Gastrocnemius medialis (tissue), 4 donors: ENCODE measurements around the gene MIB2. TPM values are rescaled to one million over a fixed set of nuclear protein-coding genes. Genes with fewer than 3 reads are reported as not detected.

Source experiments
- ATAC-seq, 2 donors: fragments of 150-250 bp; one replicate each; pipeline ENCODE4 v1.9.1; 2016
- DNase-seq, 2 donors: peaks; one replicate each; pipeline ENCODE4 v3.0.0-alpha.2; 2019
- H3K27ac ChIP-seq, 4 donors: fragments of 200-600 bp; sonication (generic); 1 replicate in 1 of 4; 2 replicates in 3 of 4; pipeline ENCODE4 v1.5.1; 2016 to 2018; ENCODE audit warnings: mild to moderate bottlenecking in 2 of 4, moderate library complexity in 1 of 4
- H3K27me3 ChIP-seq, 3 donors: fragments of 200-600 bp; sonication (generic) in 2 of 3; 1 replicate in 1 of 3; 2 replicates in 2 of 3; pipeline versions ENCODE4 v1.5.1 to v1.6.0; 2016 to 2019; ENCODE audit warnings: mild to moderate bottlenecking in 1 of 3, moderate library complexity in 1 of 3
- H3K36me3 ChIP-seq, 2 donors: fragments of 200-600 bp; sonication (generic) in 1 of 2; one replicate each; pipeline ENCODE4 v1.5.1; 2017 to 2018
- H3K4me1 ChIP-seq, 2 donors: fragments of 200-600 bp; sonication (generic) in 1 of 2; one replicate each; pipeline ENCODE4 v1.5.1; 2016 to 2017; ENCODE audit warnings: mild to moderate bottlenecking in 2 of 2
- H3K4me3 ChIP-seq, 4 donors: fragments of 200-600 bp; sonication (generic) in 3 of 4; 1 replicate in 1 of 4; 2 replicates in 3 of 4; pipeline ENCODE4 v1.5.1; 2016 to 2019; ENCODE audit warnings: mild to moderate bottlenecking in 2 of 4
- H3K9me3 ChIP-seq, 3 donors: fragments of 200-600 bp; sonication (generic) in 2 of 3; 1 replicate in 1 of 3; 2 replicates in 2 of 3; pipeline ENCODE4 v1.5.1; 2016 to 2019
- POLR2A ChIP-seq, 2 donors: fragments of 450-650 bp; IDR thresholded peaks; one replicate each; pipeline ENCODE4 v1.6.1; 2017; ENCODE audit warnings: antibody characterized with exemption in 2 of 2, mild to moderate bottlenecking in 2 of 2, moderate library complexity in 2 of 2
- in situ Hi-C, 4 donors: fragments of 200-750 bp; cut with MboI; loops; one replicate each; pipeline versions ENCODE4 v1.15.0 to v1.8.0; 2017; ENCODE audit warnings: low sequenced_read_pairs in 4 of 4
- intact Hi-C: fragments of 100-400 bp; cut with DNase I; formaldehyde crosslinking; loops from one replicate; pipeline ENCODE4 v1.15.1; 2023; ENCODE audit warnings: low total_unique reads
- total RNA-seq, 4 donors: library from RNA; depleted of rRNA; stranded (reverse); fragments of >200 nt; gene quantifications; one replicate each; pipeline versions ENCODE4 v1.1.0 to v1.2.3, GENCODE V29; 2016
- TF ChIP-seq, protein P1 (sequence below), 5 experiments: fragments of 450-650 bp in 3 of 5; fragments of 200-600 bp in 2 of 5; sonication (generic) in 2 of 5; IDR thresholded peaks in 4 of 5; conservative IDR thresholded peaks in 1 of 5; 1 replicate in 4 of 5; 2 replicates in 1 of 5; pipeline ENCODE4 v1.5.1; 2016 to 2019; ENCODE audit warnings: antibody characterized with exemption in 5 of 5, mild to moderate bottlenecking in 3 of 5, moderate library complexity in 3 of 5

The MIB2 gene
- total RNA-seq, result 100 to 1,000 TPM in 2 of 4 donors, 10 to 100 TPM in 2; 66.4 to 154 (median 117) TPM

DNA sequence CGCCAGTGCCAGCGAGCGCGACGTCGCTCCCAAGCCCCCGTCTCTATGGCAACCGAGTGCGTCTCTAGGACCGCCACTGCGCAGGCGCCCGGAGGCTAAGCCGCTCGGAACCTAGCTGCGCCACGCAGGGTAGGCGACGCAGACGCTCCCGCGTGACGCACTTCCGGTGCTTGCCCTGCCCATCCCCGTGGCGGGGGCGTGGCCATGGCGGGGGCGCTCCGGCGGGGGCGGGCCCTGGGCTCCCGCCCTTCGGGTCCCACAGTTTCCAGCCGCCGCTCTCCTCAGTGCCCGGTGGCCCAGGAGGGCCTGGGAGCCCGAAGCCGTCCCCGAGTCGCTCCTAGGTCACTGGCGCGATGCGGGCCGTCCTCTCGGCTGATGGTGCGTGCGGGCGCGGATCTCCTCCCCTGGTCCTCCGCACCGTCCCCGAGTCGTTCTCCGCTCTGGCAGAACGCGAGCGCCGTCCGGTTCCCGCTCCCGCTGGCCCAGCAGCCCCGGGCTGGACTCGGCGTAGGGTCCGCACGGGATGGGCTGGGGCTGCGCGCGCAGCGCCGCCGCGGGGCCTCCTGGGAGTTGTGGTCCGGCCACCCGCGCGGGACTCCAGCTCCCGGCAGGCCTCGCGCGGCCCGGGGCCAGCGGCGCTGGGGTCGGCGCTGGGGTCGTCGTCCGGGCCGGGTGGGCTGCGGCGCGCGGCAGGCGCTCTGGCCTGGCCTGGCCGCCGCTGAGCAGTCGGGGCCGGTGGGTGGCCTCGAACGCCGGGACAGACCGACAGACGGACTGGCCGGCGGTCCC, at the start of gene MIB2:
Gene MIB2, plus strand, starts transcription at position 245 of the 789 bp plus-strand sequence. CDS start 7,953 bp downstream, outside the sequence.
- ATAC-seq, result peak; percentile 83 to 89
- Histone ChIP-seq H3K4me1 (peaks cover 41 to 42% of the 10 kb centered on the region in 2 donors), H3K27ac (peak within 1 kb of the TSS; percentile 98 to 100 (median 100)), H3K36me3 (peaks cover 0 to 6% of the 10 kb centered on the region in 2 donors), H3K4me3 (peak within 1 kb of the TSS; percentile 82 to 99 (median 89)), H3K27me3 (no peaks in the 10 kb centered on the region), H3K9me3 (no peaks in the 10 kb centered on the region)
- TF ChIP-seq POLR2A (IDR thresholded peaks at IDR 0.05), result peak; percentile 86 to 90
- TF ChIP-seq, protein P1, sequence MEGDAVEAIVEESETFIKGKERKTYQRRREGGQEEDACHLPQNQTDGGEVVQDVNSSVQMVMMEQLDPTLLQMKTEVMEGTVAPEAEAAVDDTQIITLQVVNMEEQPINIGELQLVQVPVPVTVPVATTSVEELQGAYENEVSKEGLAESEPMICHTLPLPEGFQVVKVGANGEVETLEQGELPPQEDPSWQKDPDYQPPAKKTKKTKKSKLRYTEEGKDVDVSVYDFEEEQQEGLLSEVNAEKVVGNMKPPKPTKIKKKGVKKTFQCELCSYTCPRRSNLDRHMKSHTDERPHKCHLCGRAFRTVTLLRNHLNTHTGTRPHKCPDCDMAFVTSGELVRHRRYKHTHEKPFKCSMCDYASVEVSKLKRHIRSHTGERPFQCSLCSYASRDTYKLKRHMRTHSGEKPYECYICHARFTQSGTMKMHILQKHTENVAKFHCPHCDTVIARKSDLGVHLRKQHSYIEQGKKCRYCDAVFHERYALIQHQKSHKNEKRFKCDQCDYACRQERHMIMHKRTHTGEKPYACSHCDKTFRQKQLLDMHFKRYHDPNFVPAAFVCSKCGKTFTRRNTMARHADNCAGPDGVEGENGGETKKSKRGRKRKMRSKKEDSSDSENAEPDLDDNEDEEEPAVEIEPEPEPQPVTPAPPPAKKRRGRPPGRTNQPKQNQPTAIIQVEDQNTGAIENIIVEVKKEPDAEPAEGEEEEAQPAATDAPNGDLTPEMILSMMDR (IDR thresholded peaks at IDR 0.05 in 4 of 5, conservative IDR thresholded peaks at IDR 0.05 in 1 of 5), result peak in 1 of 5 experiments; percentile 16
- in situ Hi-C loops (no loop called here), intact Hi-C loops (loop anchor here (1.0 to 5.0 kb wide), 4 partner anchors 41 to 144 kb away; partner anchors contain the start of genes ATAD3A, ATAD3B, CDK11B and SSU72)
- peak; percentile 91 to 92 for DNase-seq

DNA sequence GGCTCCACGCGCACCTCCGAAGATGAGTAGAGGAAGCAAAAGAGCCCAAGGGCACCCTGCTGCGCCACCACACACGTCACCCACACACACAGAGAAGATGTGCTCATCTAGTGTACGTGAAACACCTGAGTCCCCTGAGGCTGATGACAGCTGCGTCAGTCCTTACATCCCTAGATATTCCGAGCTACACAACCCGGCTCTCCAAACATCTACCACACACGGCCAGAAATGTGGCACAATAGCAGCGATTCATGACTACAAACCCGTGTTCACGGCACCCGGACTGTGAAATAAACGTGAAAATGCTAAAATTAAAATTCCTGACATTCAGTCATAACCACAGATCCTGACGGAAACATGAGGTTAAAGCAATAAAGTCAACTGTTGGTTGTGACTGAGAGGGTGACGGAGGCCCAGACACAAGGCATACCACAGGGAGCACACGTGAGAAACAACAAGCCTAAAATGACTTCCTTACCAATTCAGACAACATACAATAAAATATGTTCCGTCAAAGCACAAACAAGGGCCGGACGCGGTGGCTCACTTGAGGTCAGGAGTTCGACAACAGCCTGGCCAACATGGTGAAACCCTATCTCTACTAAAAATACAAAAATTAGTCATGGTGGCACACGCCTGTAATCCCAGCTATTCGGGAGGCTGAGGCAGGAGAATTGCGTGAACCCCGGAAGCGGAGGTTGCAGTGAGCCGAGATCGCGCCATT, 48.0 kb upstream of the MIB2 start:
- Histone ChIP-seq H3K4me3 (peak overlapping the region in 2 of 4 donors; percentile 3 to 7), H3K27me3 (no peaks in the 10 kb centered on the region), H3K4me1 (peaks cover 56 to 59% of the 10 kb centered on the region in 2 donors), H3K27ac (peak overlapping the region; percentile 84 to 91 (median 86)), H3K36me3 (peaks cover 3 to 24% of the 10 kb centered on the region in 2 donors), H3K9me3 (no peaks in the 10 kb centered on the region)
- TF ChIP-seq POLR2A (IDR thresholded peaks at IDR 0.05), result peak in 1 of 2 donors; percentile 23
- TF ChIP-seq, protein P1 (IDR thresholded peaks at IDR 0.05 in 4 of 5, conservative IDR thresholded peaks at IDR 0.05 in 1 of 5), result no peak
- peak; percentile 50 to 84 for ATAC-seq
- in situ Hi-C loops (no loop called here), intact Hi-C loops (no loop called here)
- DNase-seq, result peak in 1 of 2 donors; percentile 61

DNA sequence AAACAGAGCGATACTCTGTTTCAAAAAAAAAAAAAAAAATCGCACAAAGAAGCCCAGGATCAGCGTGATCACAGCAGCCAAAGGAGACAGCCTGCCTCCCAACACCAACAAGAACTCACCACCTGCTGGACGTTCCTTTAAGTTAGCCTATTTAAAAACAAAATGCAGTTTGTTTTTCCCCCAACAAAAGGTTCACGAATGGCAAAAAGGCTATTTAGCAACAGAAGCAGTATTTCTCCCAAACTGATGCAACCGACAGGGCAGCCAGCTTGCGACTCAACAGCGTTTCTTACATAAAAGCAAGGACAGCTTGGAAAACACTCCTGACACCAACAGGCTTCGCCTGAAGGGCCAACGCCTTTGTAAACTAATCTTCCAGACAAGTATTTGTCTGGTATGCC, 47.4 kb upstream of the MIB2 start:
- ATAC-seq, result peak; percentile 13 to 42
- no peak for DNase-seq
- in situ Hi-C loops, result no loop called here
- H3K27me3 ChIP-seq, result no peaks in the 10 kb centered on the region
- peak overlapping the region in 1 of 4 donors; percentile 33 for H3K4me3 ChIP-seq
- no peaks in the 10 kb centered on the region for H3K9me3 ChIP-seq
- H3K36me3 ChIP-seq, result peaks cover 3 to 18% of the 10 kb centered on the region in 2 donors
- peak overlapping the region; percentile 84 to 91 (median 86) for H3K27ac ChIP-seq
- no peak for TF ChIP-seq POLR2A (IDR thresholded peaks at IDR 0.05)
- TF ChIP-seq, protein P1 (IDR thresholded peaks at IDR 0.05 in 4 of 5, conservative IDR thresholded peaks at IDR 0.05 in 1 of 5), result no peak
- peaks cover 60 to 62% of the 10 kb centered on the region in 2 donors for H3K4me1 ChIP-seq
- intact Hi-C loops, result no loop called here

DNA sequence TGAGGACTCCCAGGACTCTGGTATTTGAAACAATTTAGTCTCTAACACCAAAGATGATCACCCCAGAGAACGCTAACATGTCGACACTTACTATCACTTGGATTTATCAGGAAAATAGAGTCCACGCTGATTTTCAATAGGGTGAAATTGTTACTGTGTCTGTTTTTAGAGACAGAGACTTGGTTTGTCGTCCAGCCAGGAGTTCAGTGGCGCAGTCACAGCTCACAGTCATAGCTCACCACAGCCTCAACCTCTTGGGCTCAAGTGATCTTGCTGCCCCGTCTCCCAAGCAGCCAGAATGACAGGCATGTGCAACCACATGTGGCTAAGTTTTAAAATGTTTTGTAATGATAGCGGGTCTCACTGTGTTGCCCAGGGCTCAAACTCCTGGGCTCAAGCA, 46.0 kb upstream of the MIB2 start:
- Histone ChIP-seq H3K4me1 (peaks cover 67 to 69% of the 10 kb centered on the region in 2 donors), H3K9me3 (no peaks in the 10 kb centered on the region), H3K4me3 (no peak overlapping the region), H3K27me3 (no peaks in the 10 kb centered on the region), H3K27ac (peak overlapping the region; percentile 84 to 91 (median 86)), H3K36me3 (peaks cover 2 to 4% of the 10 kb centered on the region in 2 donors)
- TF ChIP-seq POLR2A (IDR thresholded peaks at IDR 0.05), result peak in 1 of 2 donors; percentile 36
- TF ChIP-seq, protein P1 (IDR thresholded peaks at IDR 0.05 in 4 of 5, conservative IDR thresholded peaks at IDR 0.05 in 1 of 5), result no peak
- in situ Hi-C loops, result no loop called here
- ATAC-seq, result no peak
- intact Hi-C loops, result no loop called here
- DNase-seq, result no peak
